NCI-H510A treated with DMSO at 0.1 percent for 48 hours (cell line): Measurements from ENCODE around the gene GRK5.

Source experiments
- DNase-seq: peaks from one replicate; lab custom pipeline; 2025; lab: John Stamatoyannopoulos, UW

GRK5 gene

DNA sequence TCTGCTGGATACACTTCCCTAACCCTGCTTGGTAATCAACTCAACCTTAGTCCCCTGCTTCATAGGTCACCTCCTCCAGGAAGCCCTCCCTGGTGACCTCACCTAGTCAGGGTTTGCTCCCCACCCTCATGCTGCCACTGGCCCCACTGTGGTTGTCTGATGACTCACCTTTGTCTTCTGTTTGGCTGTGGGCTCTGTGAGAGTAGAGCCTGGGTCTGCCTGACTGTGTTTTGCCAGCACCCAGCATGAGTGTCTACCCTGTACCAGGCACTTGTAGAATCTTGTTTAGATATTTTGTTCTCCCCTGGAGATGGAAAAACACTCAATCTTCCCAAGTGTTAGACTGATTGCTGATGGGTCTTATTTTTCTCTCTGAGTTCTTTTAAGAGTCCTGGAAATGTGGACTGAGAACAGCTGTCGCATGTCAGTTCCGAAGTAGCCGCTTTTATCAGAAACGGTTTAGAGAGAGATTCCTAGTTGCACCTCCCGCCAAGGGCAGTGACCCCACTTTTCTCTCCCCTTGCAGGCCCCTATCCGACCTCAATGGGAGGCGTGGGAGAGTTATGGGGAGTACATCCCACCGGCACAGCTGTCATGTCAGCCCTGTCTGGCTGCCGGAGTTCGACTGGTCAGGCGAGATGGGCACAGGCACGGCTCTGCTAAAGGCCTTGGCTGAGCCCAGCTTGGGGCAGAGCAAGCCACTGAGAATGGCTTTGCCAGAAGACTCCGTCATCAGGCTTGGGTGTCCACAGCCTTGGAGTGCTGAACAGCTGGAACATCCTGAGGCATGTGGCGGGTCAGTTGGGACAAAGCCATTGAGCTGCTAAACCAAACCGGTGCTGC, 134.3 kb downstream of the GRK5 start:
- no peak for DNase-seq

GRCh38 chr10:119342335-119342734, 135.0 kb downstream of the GRK5 start:
- no peak for DNase-seq

DNA sequence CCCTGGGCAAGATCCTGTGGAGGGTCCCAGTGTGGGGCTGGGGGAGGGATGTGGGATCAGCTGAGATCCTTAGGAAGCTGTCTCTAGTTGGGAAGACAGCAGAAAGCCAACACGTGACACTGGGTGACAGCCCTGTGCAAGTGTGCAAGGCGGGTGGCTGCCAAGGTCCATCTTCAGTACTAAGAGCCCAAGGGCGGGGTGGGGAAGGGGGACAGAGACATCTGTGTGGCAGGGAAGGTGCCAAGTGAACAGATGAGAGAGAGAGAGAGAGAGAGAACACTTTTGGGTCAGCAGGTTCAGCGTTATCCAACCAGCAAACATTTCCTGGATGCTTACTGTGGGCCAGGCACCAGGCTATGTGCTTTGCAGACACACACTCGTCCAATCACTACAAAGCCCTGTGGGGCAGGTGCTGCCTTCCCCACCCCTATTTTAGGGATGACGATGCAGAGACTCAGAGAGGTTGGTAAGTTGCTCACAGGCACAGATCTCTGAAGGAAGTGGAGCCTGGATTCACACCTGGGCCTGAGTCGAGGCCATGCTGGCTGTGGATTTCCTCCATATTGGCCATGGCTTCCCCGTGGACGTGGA, 135.7 kb downstream of the GRK5 start:
- peak; percentile 36 for DNase-seq

- peak; percentile 70 for DNase-seq
These were observed 137.0 kb downstream of the GRK5 start for GRCh38 chr10:119344381-119344780.

DNA sequence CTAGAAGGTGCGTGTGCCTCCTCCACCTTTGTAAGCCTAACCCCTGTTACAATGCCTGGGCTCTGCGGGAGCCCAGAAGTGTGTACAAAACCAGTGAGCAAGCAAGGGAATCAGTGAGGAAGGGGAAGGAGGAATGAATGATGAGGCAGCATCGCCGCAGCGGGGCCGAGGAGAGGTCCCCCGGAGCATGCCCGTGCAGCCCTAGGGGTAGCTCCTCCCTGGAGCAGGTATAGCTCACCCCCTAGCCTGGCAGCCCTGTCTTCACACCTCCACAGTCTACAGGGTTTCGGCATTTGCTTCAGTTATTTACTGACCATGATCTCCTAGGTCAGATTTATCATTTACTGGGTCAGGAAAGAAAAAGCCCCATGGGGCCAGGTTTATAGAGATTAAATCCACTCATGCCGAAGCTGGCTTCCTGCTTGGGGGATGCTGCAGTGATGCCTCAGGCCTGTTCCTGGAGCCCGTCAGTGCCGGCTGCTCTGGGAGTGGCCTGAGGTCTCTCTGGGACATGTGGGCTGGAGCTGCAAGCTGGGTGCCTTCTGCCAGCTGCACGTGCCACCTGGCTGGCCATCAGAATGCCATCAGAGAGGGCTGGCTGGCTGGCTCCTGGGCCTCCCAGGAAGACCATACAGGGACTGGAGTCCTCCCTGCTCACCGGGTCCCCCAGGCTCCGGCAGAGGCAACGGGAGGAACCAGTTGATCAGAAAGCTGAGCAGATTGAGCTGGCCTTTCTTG, 138.9 kb downstream of the GRK5 start:
- no peak for DNase-seq

DNA sequence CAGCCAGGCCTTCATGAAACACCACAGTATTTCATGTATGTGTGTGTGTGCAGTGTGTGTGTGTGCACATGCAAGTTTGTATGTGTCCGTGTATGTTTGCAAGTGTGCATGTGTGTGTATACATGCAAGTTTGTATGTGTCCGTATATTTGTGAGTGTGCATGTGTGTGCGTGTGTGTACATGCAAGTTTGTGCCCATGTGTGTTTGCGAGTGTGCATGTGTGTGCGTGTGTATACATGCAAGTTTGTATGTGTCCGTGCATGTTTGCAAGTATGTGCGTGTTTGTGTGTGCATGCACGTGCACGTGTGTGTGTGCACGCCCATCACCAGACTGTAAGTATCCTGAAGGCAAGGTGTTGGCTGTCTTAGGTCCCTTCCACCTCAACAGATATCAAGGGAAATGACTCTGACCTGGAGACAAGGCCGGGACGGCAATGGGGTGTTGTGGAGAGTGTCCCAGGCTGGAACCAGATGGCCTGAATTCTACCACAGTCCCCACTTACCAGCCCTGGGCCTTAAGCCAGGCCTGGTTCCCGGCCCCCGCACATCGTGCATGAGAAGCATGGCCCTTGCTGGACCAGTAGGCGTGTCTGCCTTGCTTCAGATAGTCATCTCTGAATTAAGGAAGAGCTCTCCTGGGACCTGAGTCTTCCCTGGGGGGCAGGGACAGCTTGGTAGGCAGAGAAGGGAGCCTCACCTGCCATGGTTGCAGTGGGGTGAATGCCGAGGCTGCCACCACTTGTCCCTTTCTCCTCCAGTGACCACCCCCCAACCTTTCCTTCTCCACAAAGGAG, 140.0 kb downstream of the GRK5 start:
- DNase-seq, result no peak

DNA sequence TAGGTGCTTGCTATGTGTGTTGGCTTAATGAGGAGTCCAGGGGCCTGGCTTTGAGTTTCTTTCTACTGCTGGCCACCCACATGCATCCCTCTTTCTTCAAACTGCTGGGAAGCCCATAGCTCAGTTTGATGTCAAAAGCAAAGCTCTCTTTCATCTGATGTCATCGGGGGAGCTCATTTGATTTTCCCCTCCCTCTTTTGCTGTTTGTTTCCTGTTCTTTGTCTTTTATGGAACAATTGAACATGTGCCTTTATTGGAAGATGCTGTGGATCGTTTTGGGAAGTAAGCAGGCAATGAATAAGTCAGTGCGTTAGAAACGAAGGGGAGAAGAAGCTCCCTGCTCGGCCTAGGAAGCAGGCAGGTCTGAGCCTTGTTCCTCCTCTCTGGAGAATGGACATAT, 140.7 kb downstream of the GRK5 start:
- DNase-seq, result no peak

GRCh38 chr10:119348516-119349240, 141.3 kb downstream of the GRK5 start:
- DNase-seq, result no peak

- no peak for DNase-seq
These were observed 142.0 kb downstream of the GRK5 start for GRCh38 chr10:119349341-119349740.

DNA sequence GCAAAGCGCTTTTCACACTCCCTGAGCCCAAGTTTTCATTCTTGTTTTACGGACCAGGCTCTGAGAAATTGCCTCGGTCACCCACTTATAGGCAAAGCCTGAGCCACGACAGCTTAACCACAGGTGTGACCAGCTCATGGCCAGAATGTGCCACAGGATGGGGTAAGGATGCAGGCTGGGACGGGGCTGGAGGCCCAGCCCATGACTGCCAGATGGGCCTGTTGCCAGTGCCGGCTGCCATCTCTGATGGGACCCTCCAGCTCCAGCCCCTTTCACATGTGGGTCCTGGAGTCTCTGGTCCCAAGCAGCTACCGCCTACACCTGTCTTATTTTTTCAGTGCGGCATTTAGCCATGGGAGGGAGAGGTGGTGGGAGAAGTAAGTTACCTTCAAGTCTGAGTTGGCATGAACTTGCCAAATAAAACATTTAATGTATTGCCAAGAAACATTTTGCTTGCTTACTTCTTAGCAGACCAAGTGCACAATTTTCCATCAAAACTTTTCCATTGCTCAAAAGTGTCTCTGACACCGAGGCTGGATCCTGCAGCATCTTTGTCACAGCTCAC, 142.6 kb downstream of the GRK5 start:
- DNase-seq, result no peak

GRCh38 chr10:119350502-119351097, 143.2 kb downstream of the GRK5 start:
- DNase-seq, result no peak

DNA sequence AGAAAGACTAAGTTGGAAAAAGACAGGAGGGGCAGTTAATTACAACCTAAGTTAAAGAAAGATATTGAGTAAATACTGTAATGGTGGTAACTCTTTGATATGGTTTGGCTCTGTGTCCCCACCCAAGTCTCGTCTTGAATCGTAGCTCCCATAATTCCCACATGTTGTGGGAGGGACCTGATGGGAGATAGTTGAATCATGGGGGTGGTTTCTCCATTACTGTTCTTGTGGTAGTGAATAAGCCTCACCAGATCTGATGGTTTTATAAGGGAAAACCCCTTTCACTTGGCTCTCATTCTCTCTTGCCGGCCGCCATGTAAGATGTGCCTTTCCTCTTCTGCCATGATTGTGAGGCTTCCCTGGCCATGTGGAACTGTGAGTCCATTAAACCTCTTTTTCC, 143.8 kb downstream of the GRK5 start:
- no peak for DNase-seq

DNA sequence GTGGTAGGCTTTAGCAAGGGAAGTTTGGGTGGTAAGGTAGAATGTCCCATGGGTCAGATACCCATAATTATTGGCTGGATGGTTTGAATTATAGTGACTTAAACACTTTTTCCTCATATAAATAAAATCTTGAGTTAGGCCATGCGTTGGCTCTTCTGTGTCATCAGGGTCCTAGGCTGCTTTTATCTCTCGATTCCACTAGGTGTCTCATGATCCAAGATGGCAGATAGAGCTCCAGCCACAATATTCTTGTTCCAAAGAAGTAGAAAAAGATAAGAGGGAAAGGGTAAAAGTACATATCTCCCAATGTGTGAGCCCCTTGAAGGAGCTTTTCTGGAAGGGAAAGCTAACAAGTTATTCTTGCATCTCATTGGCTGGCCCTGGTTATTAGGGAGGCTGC, 144.7 kb downstream of the GRK5 start:
- DNase-seq, result no peak

DNA sequence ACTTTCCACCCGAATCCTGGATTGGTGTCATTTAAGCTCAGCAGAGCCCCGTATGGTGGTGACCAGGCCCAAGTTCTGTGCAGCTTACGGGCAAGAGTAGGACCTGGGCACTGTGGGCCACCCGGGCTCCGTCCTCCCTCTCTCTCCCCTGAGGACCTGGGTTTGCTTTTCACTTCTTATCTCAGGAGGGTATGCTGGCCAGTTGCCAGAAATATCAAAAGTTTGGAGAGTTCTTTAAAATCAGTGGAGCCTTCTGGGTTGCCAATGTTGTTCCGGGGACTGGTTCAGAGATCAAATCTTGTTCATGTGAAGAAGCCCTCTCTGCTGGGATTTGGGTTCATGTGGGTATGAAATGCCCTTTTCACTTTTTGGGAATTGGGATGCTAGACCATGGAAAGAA, 145.4 kb downstream of the GRK5 start:
- DNase-seq, result no peak

GRCh38 chr10:119353421-119353820, 146.1 kb downstream of the GRK5 start:
- DNase-seq, result no peak

DNA sequence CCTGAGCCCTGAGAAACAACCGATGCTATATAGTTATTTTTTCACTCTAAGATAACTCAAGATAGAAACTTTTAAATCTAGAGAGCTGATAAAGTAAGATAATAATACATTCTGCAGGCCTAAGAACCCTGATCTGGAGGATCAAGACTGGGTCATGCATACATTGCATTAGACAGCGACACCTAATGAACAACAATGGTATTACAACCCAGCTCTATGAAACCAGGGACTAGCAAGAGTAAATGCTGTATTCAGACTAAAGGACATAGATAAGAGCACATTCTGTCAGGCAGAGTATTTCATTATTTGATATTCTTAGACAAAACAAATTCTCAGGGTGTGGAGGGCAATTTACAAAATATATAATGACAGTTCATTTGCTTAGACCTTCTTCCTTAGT, 148.6 kb downstream of the GRK5 start:
- no peak for DNase-seq

- DNase-seq, result no peak
These were observed 150.2 kb downstream of the GRK5 start for GRCh38 chr10:119357412-119358151.

DNA sequence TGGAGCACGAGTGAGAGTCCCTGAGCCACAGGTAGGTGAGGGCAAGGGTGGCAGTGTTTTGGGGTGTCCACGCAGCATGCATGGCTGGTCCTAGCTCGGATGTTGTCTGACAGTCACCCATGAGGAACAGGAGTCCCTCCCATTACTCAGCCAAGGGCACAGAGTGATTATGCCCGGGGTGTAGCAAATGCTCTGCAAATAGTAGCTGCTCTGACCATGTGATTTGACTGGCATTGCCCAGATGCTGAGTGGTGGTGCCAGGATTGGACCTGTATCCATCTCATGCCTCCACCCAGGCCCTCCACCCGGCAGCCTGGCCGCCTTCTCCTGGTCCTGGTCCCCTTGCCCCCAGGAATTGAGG, 150.8 kb downstream of the GRK5 start:
- DNase-seq, result no peak

DNA sequence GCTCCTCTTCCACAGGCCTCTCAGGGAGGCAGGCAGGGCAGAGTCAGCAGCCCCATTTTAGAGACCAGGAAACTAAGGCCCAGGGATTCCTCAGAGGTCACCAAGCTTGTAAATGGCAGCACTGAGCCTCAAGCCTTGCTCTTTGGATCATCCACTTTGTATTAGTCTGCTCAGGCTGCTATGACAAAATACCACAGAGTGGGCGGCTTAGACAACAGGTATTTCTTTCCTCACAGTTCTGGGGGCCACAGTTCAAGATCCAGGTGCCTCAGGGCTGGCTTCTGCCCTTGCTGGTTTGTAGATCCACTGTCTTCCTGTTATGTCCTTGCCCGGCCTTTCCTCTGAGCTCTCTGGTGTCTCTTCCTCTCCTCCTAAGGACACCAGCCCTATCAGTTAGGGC, 151.2 kb downstream of the GRK5 start:
- DNase-seq, result no peak

DNA sequence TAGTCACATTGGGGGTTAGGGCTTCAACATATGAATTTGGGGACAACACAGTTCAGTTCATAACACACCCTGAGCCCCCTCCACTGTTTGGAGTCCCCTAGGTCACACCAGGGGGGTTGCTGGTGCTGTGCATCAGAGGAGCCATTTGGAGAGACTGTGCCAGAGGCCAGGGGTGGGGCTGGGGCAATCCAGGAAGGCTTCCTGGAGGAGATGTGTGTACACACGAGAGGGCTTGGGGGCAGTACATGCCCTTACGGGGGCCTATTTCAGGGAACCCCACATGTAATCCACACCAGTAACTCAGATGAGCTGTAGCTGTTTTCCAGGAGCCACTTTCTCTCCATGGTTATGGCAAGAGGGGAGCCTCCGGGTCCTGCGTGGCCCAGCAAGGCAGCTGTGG, 151.7 kb downstream of the GRK5 start:
- DNase-seq, result no peak
